SK-N-SH treated with all-trans-retinoic acid at 6 μM for 48 hours (cell line): ENCODE results near the gene MLANA.

Experiments used
- ARNTL ChIP-seq: fragments of 450-650 bp; formaldehyde crosslinking; IDR thresholded peaks from 2 replicates; pipeline ENCODE4 v1.5.0; 2020; ENCODE audit warnings: low read depth, mild to moderate bottlenecking, moderate library complexity, borderline replicate concordance
- SNAI2 ChIP-seq: fragments of 250-450 bp; sonication (Bioruptor Pico); IDR thresholded peaks from 2 replicates; pipeline ENCODE4 v1.5.0; 2020; ENCODE audit warnings: mild to moderate bottlenecking, moderate library complexity
- ZFP3 ChIP-seq: fragments of 250-450 bp; sonication (Bioruptor Pico); IDR thresholded peaks from 2 replicates; pipeline ENCODE4 v1.5.0; 2020; ENCODE audit warnings: mild to moderate bottlenecking, moderate library complexity

DNA sequence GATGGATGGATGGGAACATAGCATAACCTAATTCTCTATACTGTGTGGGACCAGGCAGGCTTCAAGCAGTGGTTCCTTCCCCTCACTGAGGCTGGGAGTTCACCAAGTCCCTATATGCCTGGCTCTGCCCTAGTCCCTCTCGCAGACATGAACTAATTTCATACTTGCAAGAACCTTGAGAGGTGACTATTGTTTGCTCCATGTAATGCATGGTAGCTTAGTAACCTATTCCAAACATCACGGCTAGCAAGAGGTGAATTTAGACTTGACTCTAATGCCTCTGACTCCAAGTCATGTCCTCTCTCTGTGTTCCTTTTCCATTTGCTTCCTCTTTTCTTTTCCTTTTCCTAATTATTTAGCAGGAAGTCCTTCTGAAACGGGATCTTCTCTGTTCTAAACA lies 31.9 kb upstream of the MLANA start:
- TF ChIP-seq SNAI2 (CRISPR knock-in tag) (no peak), ARNTL (CRISPR knock-in tag) (no peak), ZFP3 (CRISPR knock-in tag) (no peak)
